Endothelial cell of umbilical vein (primary cell): Measurements from ENCODE around the gene PIKFYVE.

ENCODE experiments used
- CTCF ChIP-seq, 2 donors: IDR thresholded peaks; 1 replicate in 1 of 2; 2 replicates in 1 of 2; pipeline ENCODE4 v1.5.1; 2011; ENCODE audit warnings: low read length in 2 of 2, mild to moderate bottlenecking in 2 of 2, moderate library complexity in 2 of 2, control low read depth in 1 of 2, inconsistent platforms in 1 of 2, low read depth in 1 of 2; ENCODE audit not compliant: insufficient read depth in 1 of 2; ENCODE audit errors: extremely low read depth in 1 of 2
- EZH2 ChIP-seq: IDR thresholded peaks from 2 replicates; pipeline ENCODE4 v1.6.1; 2012; ENCODE audit warnings: borderline replicate concordance, low read depth, mild to moderate bottlenecking, moderate library complexity, low read length, inconsistent platforms; ENCODE audit not compliant: severe bottlenecking
- FOS ChIP-seq: IDR thresholded peaks from 2 replicates; pipeline ENCODE4 v1.6.1; 2011; ENCODE audit warnings: mild to moderate bottlenecking, low read length, moderate library complexity, borderline replicate concordance; ENCODE audit not compliant: insufficient read depth
- GATA2 ChIP-seq: IDR thresholded peaks from 2 replicates; pipeline ENCODE4 v1.7.0; 2011; ENCODE audit warnings: low read depth, mild to moderate bottlenecking, moderate library complexity, mixed read lengths, low read length; ENCODE audit not compliant: insufficient read length, insufficient read depth
- JUN ChIP-seq: IDR thresholded peaks from 2 replicates; pipeline ENCODE4 v1.6.1; 2011; ENCODE audit warnings: borderline replicate concordance, low read depth; ENCODE audit not compliant: insufficient read length, insufficient read depth
- MYC ChIP-seq: IDR thresholded peaks from one replicate; pipeline ENCODE4 v1.6.1; 2011; ENCODE audit warnings: mild to moderate bottlenecking, low read depth, low read length
- POLR2A ChIP-seq: IDR thresholded peaks from 2 replicates; pipeline ENCODE4 v1.6.1; 2012; ENCODE audit warnings: low read depth, mild to moderate bottlenecking, control low read depth, low read length
- POLR2AphosphoS5 ChIP-seq: IDR thresholded peaks from 2 replicates; pipeline ENCODE4 v1.6.1; 2012; ENCODE audit warnings: low read depth, mild to moderate bottlenecking, control low read depth, low read length, moderate library complexity; ENCODE audit not compliant: insufficient read depth

- TF ChIP-seq POLR2AphosphoS5 (no peak), CTCF (IDR thresholded peaks at IDR 0.05; ENCODE audit: extremely low read depth in 1 of 2, insufficient read depth in 1 of 2, low read depth in 1 of 2, low read length in 2 of 2) (no peak), MYC (no peak), JUN (no peak), FOS (no peak), POLR2A (no peak), GATA2 (no peak), EZH2 (no peak)
Observed at GRCh38 chr2:208399201-208399600, 133.1 kb downstream of the PIKFYVE start.
